Osteoblast (primary cell): ENCODE results near the gene MMEL1. TPM values are rescaled to one million over a fixed set of nuclear protein-coding genes. Genes with fewer than 3 reads are reported as not detected.

Experiments
- DNase-seq: peaks from one replicate; pipeline ENCODE4 v3.0.0; 2011; ENCODE audit warnings: low spot score, mixed read lengths; ENCODE audit not compliant: insufficient read length; ENCODE audit errors: missing footprints
- H2AFZ ChIP-seq: 2 replicates; pipeline ENCODE4 v1.6.0; 2011; ENCODE audit warnings: mild to moderate bottlenecking, low read length
- H3K27ac ChIP-seq: 2 replicates; pipeline ENCODE4 v1.5.1; 2011; ENCODE audit warnings: mild to moderate bottlenecking, low read depth, low read length, moderate library complexity
- H3K27me3 ChIP-seq: 2 replicates; pipeline ENCODE4 v1.6.0; 2012; ENCODE audit warnings: mild to moderate bottlenecking, control low read depth, inconsistent platforms, low read length, moderate library complexity; ENCODE audit not compliant: insufficient read depth
- H3K36me3 ChIP-seq: 2 replicates; pipeline ENCODE4 v1.5.1; 2011; ENCODE audit warnings: mild to moderate bottlenecking, low read length, control low read depth, moderate library complexity; ENCODE audit not compliant: insufficient read depth
- H3K4me1 ChIP-seq: 2 replicates; pipeline ENCODE4 v1.5.1; 2011; ENCODE audit warnings: mild to moderate bottlenecking, low read length, control low read depth, moderate library complexity; ENCODE audit not compliant: insufficient read depth
- H3K4me2 ChIP-seq: 2 replicates; pipeline ENCODE4 v1.6.0; 2011; ENCODE audit warnings: mild to moderate bottlenecking, low read length; ENCODE audit not compliant: insufficient read depth
- H3K4me3 ChIP-seq: fragments of 200-600 bp; sonication (generic); 3 replicates; pipeline ENCODE4 v1.5.1; 2012; ENCODE audit warnings: mild to moderate bottlenecking, low read length, inconsistent platforms; ENCODE audit not compliant: insufficient read depth
- H3K79me2 ChIP-seq: 2 replicates; pipeline ENCODE4 v1.6.0; 2012; ENCODE audit warnings: mild to moderate bottlenecking, low read length, control low read depth, inconsistent platforms; ENCODE audit not compliant: insufficient read depth
- H3K9me3 ChIP-seq: 2 replicates; pipeline ENCODE4 v1.5.1; 2011; ENCODE audit warnings: low read depth, low read length, control low read depth
- H4K20me1 ChIP-seq: 2 replicates; pipeline ENCODE4 v1.6.0; 2012; ENCODE audit warnings: mild to moderate bottlenecking, low read length, control low read depth; ENCODE audit not compliant: insufficient read depth
- total RNA-seq: library from RNA; depleted of rRNA; stranded (reverse); fragments of >200 nt; gene quantifications from 2 replicates; pipeline ENCODE4 v1.2.3, GENCODE V29; 2012
- TF ChIP-seq, protein P1 (sequence below): IDR thresholded peaks from 2 replicates; pipeline ENCODE4 v1.5.1; 2011; ENCODE audit warnings: mild to moderate bottlenecking, low read depth, low read length, moderate library complexity; ENCODE audit errors: extremely low read depth

Gene MMEL1
- total RNA-seq, 1 donor = under 0.01 TPM

DNA sequence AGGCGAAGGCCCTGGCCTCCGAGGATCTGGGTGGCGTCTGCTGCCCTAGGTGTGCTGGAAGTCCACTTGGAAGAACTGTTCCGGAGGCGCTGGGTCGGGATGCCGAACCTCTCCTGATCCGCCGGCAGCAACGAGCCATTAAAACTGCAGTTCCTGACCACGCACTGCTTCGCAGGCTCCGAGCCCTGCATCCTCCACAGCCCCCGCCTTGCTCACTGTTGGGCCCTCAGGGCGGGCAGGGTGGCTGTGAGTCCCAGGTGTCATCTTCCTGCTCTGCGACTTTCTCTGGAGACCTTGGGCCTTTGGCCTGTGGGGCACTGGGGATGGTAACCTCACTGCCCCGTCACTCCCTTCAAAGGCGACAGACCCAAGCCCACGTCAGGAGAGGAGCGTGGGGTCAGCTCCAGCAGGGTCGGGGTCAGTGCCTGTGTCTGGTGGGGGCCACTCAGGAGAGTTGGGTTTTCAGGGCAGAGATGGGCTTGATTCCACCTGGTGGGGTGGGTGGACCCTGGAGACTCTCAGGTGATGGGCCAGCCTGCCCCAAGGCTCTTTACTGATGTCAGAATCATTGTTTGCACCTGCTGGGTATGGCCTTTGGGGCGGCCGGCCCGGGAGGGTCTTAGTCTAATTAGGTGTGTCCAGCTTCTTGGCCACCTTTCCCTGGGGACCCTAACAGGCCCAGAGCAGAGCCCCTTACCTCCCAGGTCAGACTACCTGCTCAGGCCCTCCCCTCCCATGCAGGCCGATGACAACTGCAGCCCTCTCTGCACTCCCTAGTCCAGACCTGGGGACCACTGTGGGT lies 43.2 kb downstream of the MMEL1 start:
- no peak overlapping the region for H3K4me2 ChIP-seq
- H3K36me3 ChIP-seq = no peaks in the 10 kb centered on the region
- H3K27ac ChIP-seq = no peak overlapping the region
- H3K4me1 ChIP-seq = peaks cover 3% of the 10 kb centered on the region
- H3K4me3 ChIP-seq = no peak overlapping the region
- TF ChIP-seq, protein P1, sequence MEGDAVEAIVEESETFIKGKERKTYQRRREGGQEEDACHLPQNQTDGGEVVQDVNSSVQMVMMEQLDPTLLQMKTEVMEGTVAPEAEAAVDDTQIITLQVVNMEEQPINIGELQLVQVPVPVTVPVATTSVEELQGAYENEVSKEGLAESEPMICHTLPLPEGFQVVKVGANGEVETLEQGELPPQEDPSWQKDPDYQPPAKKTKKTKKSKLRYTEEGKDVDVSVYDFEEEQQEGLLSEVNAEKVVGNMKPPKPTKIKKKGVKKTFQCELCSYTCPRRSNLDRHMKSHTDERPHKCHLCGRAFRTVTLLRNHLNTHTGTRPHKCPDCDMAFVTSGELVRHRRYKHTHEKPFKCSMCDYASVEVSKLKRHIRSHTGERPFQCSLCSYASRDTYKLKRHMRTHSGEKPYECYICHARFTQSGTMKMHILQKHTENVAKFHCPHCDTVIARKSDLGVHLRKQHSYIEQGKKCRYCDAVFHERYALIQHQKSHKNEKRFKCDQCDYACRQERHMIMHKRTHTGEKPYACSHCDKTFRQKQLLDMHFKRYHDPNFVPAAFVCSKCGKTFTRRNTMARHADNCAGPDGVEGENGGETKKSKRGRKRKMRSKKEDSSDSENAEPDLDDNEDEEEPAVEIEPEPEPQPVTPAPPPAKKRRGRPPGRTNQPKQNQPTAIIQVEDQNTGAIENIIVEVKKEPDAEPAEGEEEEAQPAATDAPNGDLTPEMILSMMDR = no peak
- peak; percentile 87 for DNase-seq
- H4K20me1 ChIP-seq = no peaks in the 10 kb centered on the region
- H3K27me3 ChIP-seq = no peaks in the 10 kb centered on the region
- H2AFZ ChIP-seq = no peak overlapping the region
- no peaks in the 10 kb centered on the region for H3K9me3 ChIP-seq
- peaks cover 4% of the 10 kb centered on the region for H3K79me2 ChIP-seq

DNA sequence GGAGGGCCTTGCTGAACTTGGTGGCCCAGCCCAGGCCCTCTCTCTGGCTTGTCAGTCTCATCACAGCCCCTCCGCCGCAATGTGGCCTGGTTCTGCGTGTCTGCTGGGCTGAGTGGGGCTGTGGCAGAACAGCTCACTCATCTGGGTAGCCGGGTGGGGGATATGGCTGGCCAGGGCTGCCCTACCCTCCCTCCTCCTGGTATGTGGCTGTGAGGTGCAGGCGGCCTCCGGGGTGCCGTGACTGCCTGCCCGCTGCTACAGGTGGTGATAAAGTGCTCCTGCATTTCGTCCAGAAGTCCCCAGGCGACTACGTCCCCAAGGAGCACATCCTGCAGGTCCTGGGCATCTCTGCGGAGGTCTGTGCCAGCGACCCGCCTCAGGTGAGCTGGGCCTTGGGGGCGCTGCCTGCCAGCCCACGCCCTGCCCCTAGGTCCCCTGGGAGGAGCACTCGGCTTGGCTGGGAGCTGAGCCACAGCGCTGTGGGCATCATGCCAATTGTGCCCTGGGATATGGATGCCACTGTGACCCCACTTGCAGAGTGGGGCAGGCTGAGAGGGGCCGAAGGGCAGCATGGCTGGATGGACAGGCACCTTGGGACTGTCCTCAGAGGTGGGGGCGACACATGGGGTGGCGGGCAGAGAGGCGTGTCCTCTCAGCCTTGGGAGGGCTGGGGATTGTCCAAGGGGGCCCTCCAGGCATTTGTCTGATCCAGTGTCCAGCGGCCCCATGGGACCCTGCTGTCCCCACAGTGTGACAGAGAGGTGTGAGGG lies 44.0 kb downstream of the MMEL1 start:
- no peaks in the 10 kb centered on the region for H3K9me3 ChIP-seq
- no peaks in the 10 kb centered on the region for H4K20me1 ChIP-seq
- TF ChIP-seq, protein P1 = no peak
- no peak overlapping the region for H3K27ac ChIP-seq
- peak; percentile 74 for DNase-seq
- H3K79me2 ChIP-seq = peaks cover 4% of the 10 kb centered on the region
- H3K4me3 ChIP-seq = no peak overlapping the region
- H3K4me2 ChIP-seq = no peak overlapping the region
- peaks cover 3% of the 10 kb centered on the region for H3K4me1 ChIP-seq
- no peak overlapping the region for H2AFZ ChIP-seq
- H3K27me3 ChIP-seq = no peaks in the 10 kb centered on the region
- no peaks in the 10 kb centered on the region for H3K36me3 ChIP-seq

DNA sequence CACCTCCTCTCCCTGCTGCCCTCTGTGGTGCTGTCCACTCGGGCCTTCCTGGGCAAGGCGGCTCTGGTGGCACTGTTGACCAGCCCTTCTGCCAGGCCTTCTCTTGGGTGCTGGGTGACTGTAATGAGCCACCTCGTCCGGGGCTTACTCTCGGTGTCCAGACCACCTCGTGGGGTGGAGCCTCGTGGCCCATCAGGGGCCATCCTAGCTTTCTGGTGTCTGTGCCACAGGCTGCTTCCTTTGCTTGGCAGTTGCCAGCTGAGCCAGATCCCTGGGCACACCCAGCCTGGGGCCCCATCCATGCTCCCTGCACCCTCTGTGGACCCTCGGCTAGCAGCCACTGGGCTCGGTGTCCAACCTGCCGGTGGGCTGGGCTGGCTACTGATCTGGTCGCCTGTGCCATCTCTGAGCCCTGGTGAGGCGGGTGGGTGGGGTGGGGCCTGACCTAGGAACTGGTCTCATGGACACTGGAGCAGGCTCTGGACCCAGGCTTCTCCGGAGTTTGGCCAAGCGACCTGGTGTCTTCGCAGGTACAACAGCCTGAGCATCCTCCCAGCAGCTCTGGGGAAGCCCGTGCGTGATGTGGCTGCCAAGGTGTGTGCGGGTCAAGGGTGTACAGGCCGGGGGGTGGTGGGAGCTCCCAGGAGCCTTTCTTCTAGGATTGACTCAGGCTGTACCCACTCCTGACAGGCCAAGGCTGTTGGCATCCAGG lies 44.8 kb downstream of the MMEL1 start:
- Histone ChIP-seq H2AFZ (no peak overlapping the region), H4K20me1 (no peaks in the 10 kb centered on the region), H3K9me3 (no peaks in the 10 kb centered on the region), H3K4me2 (peak overlapping the region; percentile 81), H3K79me2 (peaks cover 4% of the 10 kb centered on the region), H3K27ac (no peak overlapping the region), H3K4me3 (no peak overlapping the region), H3K27me3 (no peaks in the 10 kb centered on the region), H3K36me3 (no peaks in the 10 kb centered on the region), H3K4me1 (peaks cover 3% of the 10 kb centered on the region)
- TF ChIP-seq, protein P1 = no peak
- peak; percentile 88 for DNase-seq
